SU-DHL-6 (cell line): ENCODE measurements around the gene KRT39.

Experiments used
- H2AFZ ChIP-seq: fragments of 200-600 bp; sonication (generic); 2 replicates; pipeline ENCODE4 v1.6.1; 2014; ENCODE audit warnings: low read depth, mild to moderate bottlenecking, moderate library complexity, mixed read lengths, antibody characterized with exemption, low read length; ENCODE audit not compliant: severe bottlenecking
- H3F3A ChIP-seq: fragments of 200-600 bp; shearing (Covaris generic); 2 replicates; pipeline ENCODE4 v1.6.0; 2016; ENCODE audit warnings: antibody characterized with exemption, mild to moderate bottlenecking; ENCODE audit not compliant: insufficient read depth
- H3K27ac ChIP-seq: fragments of 200-600 bp; sonication (generic); 2 replicates; pipeline ENCODE4 v1.5.1; 2016; ENCODE audit warnings: low read depth, mild to moderate bottlenecking, low read length, moderate library complexity, mixed read lengths
- H3K27me3 ChIP-seq: fragments of 200-600 bp; sonication (generic), shearing (Covaris generic); 2 replicates; pipeline ENCODE4 v1.6.0; 2014; ENCODE audit warnings: mild to moderate bottlenecking, low read length
- H3K36me3 ChIP-seq: fragments of 200-600 bp; sonication (generic); 2 replicates; pipeline ENCODE4 v1.6.1; 2014; ENCODE audit warnings: mild to moderate bottlenecking, low read length, mixed read lengths
- H3K4me2 ChIP-seq: fragments of 300-600, 200-600 bp; shearing (Covaris generic), sonication (generic); 2 replicates; pipeline ENCODE4 v1.6.0; 2014; ENCODE audit warnings: low read length, low read depth, mild to moderate bottlenecking; ENCODE audit not compliant: poor library complexity, severe bottlenecking
- H3K4me3 ChIP-seq: fragments of 200-600 bp; sonication (generic); 2 replicates; pipeline ENCODE4 v1.5.1; 2014; ENCODE audit warnings: antibody characterized with exemption, low read length, mild to moderate bottlenecking, mixed read lengths; ENCODE audit not compliant: insufficient read depth, poor library complexity, severe bottlenecking
- H3K79me2 ChIP-seq: fragments of 200-600 bp; sonication (generic); 2 replicates; pipeline ENCODE4 v1.6.1; 2014; ENCODE audit warnings: mild to moderate bottlenecking, low read length, moderate library complexity; ENCODE audit not compliant: insufficient read depth
- H3K9ac ChIP-seq: fragments of 200-600 bp; sonication (generic); 2 replicates; pipeline ENCODE4 v1.7.0; 2014; ENCODE audit warnings: mild to moderate bottlenecking, low read length
- H3K9me2 ChIP-seq: fragments of 200-600 bp; sonication (generic); replicated peaks from 2 replicates; pipeline ENCODE4 v1.6.1; 2014; ENCODE audit warnings: low read length; ENCODE audit not compliant: insufficient read depth
- H3K9me3 ChIP-seq: fragments of 200-600 bp; sonication (generic); 2 replicates; pipeline ENCODE4 v1.6.1; 2014; ENCODE audit warnings: low read length, mixed read lengths; ENCODE audit not compliant: insufficient read depth
- H4K20me1 ChIP-seq: fragments of 200-600 bp; sonication (generic); 2 replicates; pipeline ENCODE4 v1.6.1; 2014; ENCODE audit warnings: low read depth, mild to moderate bottlenecking, antibody characterized with exemption, low read length, moderate library complexity, mixed read lengths
- EZH2phosphoT487 ChIP-seq: fragments of 200-600 bp; sonication (generic), shearing (Covaris generic); conservative IDR thresholded peaks from 2 replicates; pipeline ENCODE4 v1.6.1; 2018; ENCODE audit warnings: mild to moderate bottlenecking, antibody characterized with exemption, low read length, moderate library complexity, mixed read lengths
- TF ChIP-seq, protein P1 (sequence below): fragments of 200-600 bp; sonication (generic); IDR thresholded peaks from one replicate; pipeline ENCODE4 v1.5.1; 2017; ENCODE audit warnings: antibody characterized with exemption, mild to moderate bottlenecking, low read length, moderate library complexity; ENCODE audit not compliant: insufficient read depth, poor library complexity, severe bottlenecking

The KRT39 gene

DNA sequence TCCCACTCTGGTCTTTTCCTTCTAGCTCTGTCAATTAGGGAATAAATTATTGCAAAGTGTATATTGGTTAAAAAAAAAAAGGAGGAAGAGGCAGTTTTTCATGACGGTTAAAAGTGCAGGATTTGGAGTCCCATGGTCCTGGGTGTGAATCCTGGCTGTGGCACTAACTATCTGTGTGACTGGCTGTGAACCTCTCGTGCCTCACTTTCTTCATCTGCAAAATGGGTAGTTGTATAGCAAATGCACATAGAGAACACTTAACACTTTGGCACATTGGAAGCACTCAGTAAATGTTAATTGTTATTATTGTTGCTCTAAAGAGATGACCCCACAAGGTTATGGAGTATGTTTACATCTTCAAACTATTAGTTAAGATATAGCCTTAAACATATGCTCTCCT, 18.8 kb downstream of the KRT39 start:
- Histone ChIP-seq H3K9me3 (no peaks in the 10 kb centered on the region), H3K4me2 (no peak overlapping the region), H3K9me2 (no peaks in the 10 kb centered on the region), H3K27me3 (no peaks in the 10 kb centered on the region), H4K20me1 (no peaks in the 10 kb centered on the region), H3K36me3 (no peaks in the 10 kb centered on the region), H3K27ac (no peak overlapping the region), H2AFZ (no peak overlapping the region), H3F3A (no peaks in the 10 kb centered on the region), H3K9ac (no peak overlapping the region), H3K79me2 (no peaks in the 10 kb centered on the region), H3K4me3 (no peak overlapping the region)
- TF ChIP-seq, protein P1, sequence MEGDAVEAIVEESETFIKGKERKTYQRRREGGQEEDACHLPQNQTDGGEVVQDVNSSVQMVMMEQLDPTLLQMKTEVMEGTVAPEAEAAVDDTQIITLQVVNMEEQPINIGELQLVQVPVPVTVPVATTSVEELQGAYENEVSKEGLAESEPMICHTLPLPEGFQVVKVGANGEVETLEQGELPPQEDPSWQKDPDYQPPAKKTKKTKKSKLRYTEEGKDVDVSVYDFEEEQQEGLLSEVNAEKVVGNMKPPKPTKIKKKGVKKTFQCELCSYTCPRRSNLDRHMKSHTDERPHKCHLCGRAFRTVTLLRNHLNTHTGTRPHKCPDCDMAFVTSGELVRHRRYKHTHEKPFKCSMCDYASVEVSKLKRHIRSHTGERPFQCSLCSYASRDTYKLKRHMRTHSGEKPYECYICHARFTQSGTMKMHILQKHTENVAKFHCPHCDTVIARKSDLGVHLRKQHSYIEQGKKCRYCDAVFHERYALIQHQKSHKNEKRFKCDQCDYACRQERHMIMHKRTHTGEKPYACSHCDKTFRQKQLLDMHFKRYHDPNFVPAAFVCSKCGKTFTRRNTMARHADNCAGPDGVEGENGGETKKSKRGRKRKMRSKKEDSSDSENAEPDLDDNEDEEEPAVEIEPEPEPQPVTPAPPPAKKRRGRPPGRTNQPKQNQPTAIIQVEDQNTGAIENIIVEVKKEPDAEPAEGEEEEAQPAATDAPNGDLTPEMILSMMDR: no peak
- no peak for TF ChIP-seq EZH2phosphoT487

- Histone ChIP-seq H3K27ac (no peak overlapping the region), H3K9ac (no peak overlapping the region), H3F3A (no peaks in the 10 kb centered on the region), H3K27me3 (no peaks in the 10 kb centered on the region), H3K4me2 (no peak overlapping the region), H3K9me3 (no peaks in the 10 kb centered on the region), H2AFZ (no peak overlapping the region), H3K4me3 (no peak overlapping the region), H3K9me2 (no peaks in the 10 kb centered on the region), H3K36me3 (no peaks in the 10 kb centered on the region), H3K79me2 (no peaks in the 10 kb centered on the region), H4K20me1 (no peaks in the 10 kb centered on the region)
- TF ChIP-seq, protein P1: no peak
- no peak for TF ChIP-seq EZH2phosphoT487
Observed at GRCh38 chr17:40945414-40945813, 21.3 kb downstream of the KRT39 start.

DNA sequence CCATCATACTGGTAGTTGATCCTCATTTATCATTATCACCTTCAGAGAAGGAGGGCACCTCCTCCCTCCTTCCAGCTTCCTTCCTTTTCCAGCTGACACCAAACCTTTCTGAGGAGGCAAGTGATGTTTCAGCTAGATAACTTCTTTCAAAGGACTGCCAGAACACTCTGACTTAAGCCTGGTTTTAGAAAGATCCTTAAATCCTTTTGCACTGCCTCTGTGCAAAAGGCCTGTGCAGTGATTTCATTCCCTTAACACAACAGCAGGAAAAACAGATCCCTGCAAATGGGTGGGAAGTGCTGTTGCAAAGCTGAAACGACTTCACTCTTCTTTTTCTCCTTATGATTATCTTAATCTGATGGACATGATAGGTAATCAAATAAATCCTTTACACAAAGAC, 22.2 kb downstream of the KRT39 start:
- no peaks in the 10 kb centered on the region for H3K79me2 ChIP-seq
- H3K9me3 ChIP-seq: no peaks in the 10 kb centered on the region
- H3K4me2 ChIP-seq: no peak overlapping the region
- H3F3A ChIP-seq: no peaks in the 10 kb centered on the region
- no peak overlapping the region for H3K4me3 ChIP-seq
- TF ChIP-seq, protein P1: no peak
- TF ChIP-seq EZH2phosphoT487: no peak
- no peak overlapping the region for H2AFZ ChIP-seq
- no peaks in the 10 kb centered on the region for H4K20me1 ChIP-seq
- no peaks in the 10 kb centered on the region for H3K36me3 ChIP-seq
- H3K9ac ChIP-seq: no peak overlapping the region
- no peaks in the 10 kb centered on the region for H3K27me3 ChIP-seq
- H3K9me2 ChIP-seq: no peaks in the 10 kb centered on the region
- H3K27ac ChIP-seq: no peak overlapping the region

GRCh38 chr17:40942553-40942952, 24.2 kb downstream of the KRT39 start:
- Histone ChIP-seq H3K9ac (no peak overlapping the region), H3K4me3 (no peak overlapping the region), H3K9me3 (no peaks in the 10 kb centered on the region), H3K79me2 (no peaks in the 10 kb centered on the region), H3K36me3 (no peaks in the 10 kb centered on the region), H4K20me1 (no peaks in the 10 kb centered on the region), H3F3A (no peaks in the 10 kb centered on the region), H3K27me3 (no peaks in the 10 kb centered on the region), H3K4me2 (no peak overlapping the region), H3K9me2 (no peaks in the 10 kb centered on the region), H2AFZ (no peak overlapping the region), H3K27ac (no peak overlapping the region)
- TF ChIP-seq, protein P1: no peak
